Neural progenitor cell (in vitro differentiated cells): ENCODE results near the gene POLK. TPM values are rescaled to one million over a fixed set of nuclear protein-coding genes. Genes with fewer than 3 reads are reported as not detected.

ENCODE experiments used
- DNase-seq: peaks from one replicate; pipeline ENCODE4 v3.0.0-alpha.2; 2016; ENCODE audit warnings: low spot score
- H2AFZ ChIP-seq: fragments of 200-600 bp; sonication (generic); replicated peaks from 2 replicates; pipeline ENCODE4 v1.6.1; 2016; ENCODE audit warnings: antibody characterized with exemption
- H3F3A ChIP-seq: fragments of 200-600 bp; sonication (generic); 2 replicates; pipeline ENCODE4 v1.6.1; 2016; ENCODE audit warnings: antibody characterized with exemption, low read depth
- H3K27ac ChIP-seq: fragments of 200-600 bp; sonication (generic); 2 replicates; pipeline ENCODE4 v1.5.1; 2016; ENCODE audit warnings: mild to moderate bottlenecking
- H3K27me3 ChIP-seq: fragments of 200-600 bp; sonication (generic); 2 replicates; pipeline ENCODE4 v1.6.1; 2016; ENCODE audit warnings: mild to moderate bottlenecking, moderate library complexity
- H3K36me3 ChIP-seq: fragments of 200-600 bp; sonication (generic); 2 replicates; pipeline ENCODE4 v1.5.1; 2016
- H3K4me1 ChIP-seq: fragments of 200-600 bp; sonication (generic); 2 replicates; pipeline ENCODE4 v1.6.1; 2016; ENCODE audit warnings: mixed run types
- H3K4me2 ChIP-seq: fragments of 200-600 bp; sonication (generic); 2 replicates; pipeline ENCODE4 v1.6.1; 2016
- H3K4me3 ChIP-seq: fragments of 200-600 bp; sonication (generic); 2 replicates; pipeline ENCODE4 v1.5.1; 2016
- H3K79me2 ChIP-seq: fragments of 200-600 bp; sonication (generic); 2 replicates; pipeline ENCODE4 v1.6.1; 2016; ENCODE audit warnings: low read depth
- H3K9ac ChIP-seq: fragments of 200-600 bp; sonication (generic); 2 replicates; pipeline ENCODE4 v1.6.1; 2016
- H3K9me3 ChIP-seq: fragments of 200-600 bp; sonication (generic); 2 replicates; pipeline ENCODE4 v1.5.1; 2016; ENCODE audit warnings: low read depth
- H4K20me1 ChIP-seq: fragments of 200-600 bp; sonication (generic); 2 replicates; pipeline ENCODE4 v1.6.1; 2016; ENCODE audit warnings: low read depth
- H3K27ac Mint-ChIP-seq: 3 replicates; pipeline ENCODE4 v1.8.0; 2021; ENCODE audit warnings: mixed read lengths
- H3K27me3 Mint-ChIP-seq: 2 replicates; pipeline ENCODE4 v1.8.0; 2022; ENCODE audit warnings: low read depth, mild to moderate bottlenecking, inconsistent platforms, moderate library complexity, mixed read lengths; ENCODE audit not compliant: insufficient read depth
- H3K36me3 Mint-ChIP-seq: 3 replicates; pipeline ENCODE4 v1.8.0; 2021; ENCODE audit warnings: mixed read lengths
- H3K4me1 Mint-ChIP-seq: 3 replicates; pipeline ENCODE4 v1.8.0; 2021; ENCODE audit warnings: mixed read lengths
- H3K4me3 Mint-ChIP-seq: 3 replicates; pipeline ENCODE4 v1.8.0; 2021; ENCODE audit warnings: mild to moderate bottlenecking, moderate library complexity, mixed read lengths
- H3K9me3 Mint-ChIP-seq: 3 replicates; pipeline ENCODE4 v1.8.0; 2020; ENCODE audit warnings: mixed read lengths
- CTCF ChIP-seq: fragments of 200-600 bp; sonication (generic); IDR thresholded peaks from 2 replicates; pipeline ENCODE4 v1.5.1; 2017; ENCODE audit warnings: antibody characterized with exemption, mild to moderate bottlenecking
- EZH2 ChIP-seq: fragments of 200-600 bp; sonication (generic); IDR thresholded peaks from 2 replicates; pipeline ENCODE4 v1.6.1; 2017; ENCODE audit warnings: antibody characterized with exemption, mild to moderate bottlenecking, moderate library complexity
- EZH2phosphoT487 ChIP-seq: fragments of 200-600 bp; sonication (generic); IDR thresholded peaks from 2 replicates; pipeline ENCODE4 v1.6.1; 2017; ENCODE audit warnings: antibody characterized with exemption
- total RNA-seq: library from RNA; depleted of rRNA; stranded (reverse); fragments of >200 nt; gene quantifications from 2 replicates; pipeline ENCODE4 v1.2.3, GENCODE V29; 2015; ENCODE audit warnings: low replicate concordance

The POLK gene
- total RNA-seq, 1 donor from 2014 or later, result 30.9 TPM

GRCh38 chr5:75521195-75521594 is 9.5 kb downstream of the POLK start:
- Mint-ChIP-seq H3K27me3 (no peaks in the 10 kb centered on the region), H3K36me3 (peaks cover 36% of the 10 kb centered on the region), H3K9me3 (peaks cover 51% of the 10 kb centered on the region), H3K4me3 (no peak overlapping the region), H3K27ac (no peak overlapping the region), H3K4me1 (no peaks in the 10 kb centered on the region)
- no peaks in the 10 kb centered on the region for H3F3A ChIP-seq
- no peaks in the 10 kb centered on the region for H3K27me3 ChIP-seq
- no peak for DNase-seq
- no peak overlapping the region for H3K4me3 ChIP-seq
- H3K36me3 ChIP-seq, result no peaks in the 10 kb centered on the region
- no peaks in the 10 kb centered on the region for H4K20me1 ChIP-seq
- TF ChIP-seq EZH2 (no peak), EZH2phosphoT487 (no peak), CTCF (no peak)
- H2AFZ ChIP-seq, result no peak overlapping the region
- H3K27ac ChIP-seq, result no peak overlapping the region
- H3K9ac ChIP-seq, result no peak overlapping the region
- H3K79me2 ChIP-seq, result peaks cover 86% of the 10 kb centered on the region
- peaks cover 7% of the 10 kb centered on the region for H3K4me1 ChIP-seq
- H3K9me3 ChIP-seq, result peaks cover 7% of the 10 kb centered on the region
- H3K4me2 ChIP-seq, result no peak overlapping the region

- Histone ChIP-seq H3K27me3 (no peaks in the 10 kb centered on the region), H2AFZ (no peak overlapping the region), H3K4me2 (no peak overlapping the region), H4K20me1 (no peaks in the 10 kb centered on the region), H3K4me1 (peaks cover 7% of the 10 kb centered on the region), H3K9ac (no peak overlapping the region), H3K9me3 (peaks cover 7% of the 10 kb centered on the region), H3K36me3 (no peaks in the 10 kb centered on the region), H3K79me2 (peaks cover 82% of the 10 kb centered on the region), H3K27ac (no peak overlapping the region), H3K4me3 (no peak overlapping the region), H3F3A (no peaks in the 10 kb centered on the region)
- DNase-seq, result no peak
- H3K27me3 Mint-ChIP-seq, result no peaks in the 10 kb centered on the region
- TF ChIP-seq EZH2, result no peak
- H3K36me3 Mint-ChIP-seq, result peaks cover 31% of the 10 kb centered on the region
- peaks cover 46% of the 10 kb centered on the region for H3K9me3 Mint-ChIP-seq
- no peak overlapping the region for H3K27ac Mint-ChIP-seq
- H3K4me1 Mint-ChIP-seq, result no peaks in the 10 kb centered on the region
- H3K4me3 Mint-ChIP-seq, result no peak overlapping the region
Observed at GRCh38 chr5:75522025-75522424, 10.3 kb downstream of the POLK start.

- no peaks in the 10 kb centered on the region for H3K4me1 Mint-ChIP-seq
- no peak overlapping the region for H3K27ac Mint-ChIP-seq
- Histone ChIP-seq H3K36me3 (no peaks in the 10 kb centered on the region), H3K27me3 (no peaks in the 10 kb centered on the region), H3K79me2 (peaks cover 77% of the 10 kb centered on the region), H3K9ac (no peak overlapping the region), H3K4me3 (no peak overlapping the region), H3K9me3 (peaks cover 7% of the 10 kb centered on the region), H2AFZ (no peak overlapping the region), H3F3A (no peaks in the 10 kb centered on the region), H3K27ac (no peak overlapping the region), H4K20me1 (no peaks in the 10 kb centered on the region), H3K4me1 (peaks cover 7% of the 10 kb centered on the region), H3K4me2 (no peak overlapping the region)
- TF ChIP-seq EZH2phosphoT487 (no peak), CTCF (no peak), EZH2 (no peak)
- no peak overlapping the region for H3K4me3 Mint-ChIP-seq
- H3K27me3 Mint-ChIP-seq, result no peaks in the 10 kb centered on the region
- DNase-seq, result no peak
- H3K36me3 Mint-ChIP-seq, result peaks cover 31% of the 10 kb centered on the region
- H3K9me3 Mint-ChIP-seq, result peaks cover 43% of the 10 kb centered on the region
Observed at GRCh38 chr5:75522542-75522941, 10.9 kb downstream of the POLK start.

GRCh38 chr5:75523275-75523674 is 11.6 kb downstream of the POLK start:
- no peak overlapping the region for H3K4me3 Mint-ChIP-seq
- DNase-seq, result no peak
- H3K27ac ChIP-seq, result no peak overlapping the region
- no peak for TF ChIP-seq EZH2
- TF ChIP-seq EZH2phosphoT487, result no peak
- no peak for TF ChIP-seq CTCF
- H3K27me3 ChIP-seq, result no peaks in the 10 kb centered on the region
- peaks cover 7% of the 10 kb centered on the region for H3K4me1 ChIP-seq
- H4K20me1 ChIP-seq, result no peaks in the 10 kb centered on the region
- H3K36me3 Mint-ChIP-seq, result peaks cover 27% of the 10 kb centered on the region
- H3K79me2 ChIP-seq, result peaks cover 70% of the 10 kb centered on the region
- H3K9me3 ChIP-seq, result peaks cover 7% of the 10 kb centered on the region
- H3K27me3 Mint-ChIP-seq, result no peaks in the 10 kb centered on the region
- H3K9ac ChIP-seq, result no peak overlapping the region
- no peak overlapping the region for H2AFZ ChIP-seq
- peaks cover 36% of the 10 kb centered on the region for H3K9me3 Mint-ChIP-seq
- no peaks in the 10 kb centered on the region for H3K36me3 ChIP-seq
- no peaks in the 10 kb centered on the region for H3F3A ChIP-seq
- H3K4me2 ChIP-seq, result no peak overlapping the region
- no peak overlapping the region for H3K27ac Mint-ChIP-seq
- H3K4me3 ChIP-seq, result no peak overlapping the region
- H3K4me1 Mint-ChIP-seq, result no peaks in the 10 kb centered on the region
